Endothelial cell of umbilical vein (primary cell): Measurements from ENCODE around the gene SBK3.

ENCODE experiments used
- CTCF ChIP-seq, 2 donors: IDR thresholded peaks; 1 replicate in 1 of 2; 2 replicates in 1 of 2; pipeline ENCODE4 v1.5.1; 2011; ENCODE audit warnings: low read length in 2 of 2, mild to moderate bottlenecking in 2 of 2, moderate library complexity in 2 of 2, control low read depth in 1 of 2, inconsistent platforms in 1 of 2, low read depth in 1 of 2; ENCODE audit not compliant: insufficient read depth in 1 of 2; ENCODE audit errors: extremely low read depth in 1 of 2
- EZH2 ChIP-seq: IDR thresholded peaks from 2 replicates; pipeline ENCODE4 v1.6.1; 2012; ENCODE audit warnings: borderline replicate concordance, low read depth, mild to moderate bottlenecking, moderate library complexity, low read length, inconsistent platforms; ENCODE audit not compliant: severe bottlenecking
- MYC ChIP-seq: IDR thresholded peaks from one replicate; pipeline ENCODE4 v1.6.1; 2011; ENCODE audit warnings: mild to moderate bottlenecking, low read depth, low read length
- POLR2A ChIP-seq: IDR thresholded peaks from 2 replicates; pipeline ENCODE4 v1.6.1; 2012; ENCODE audit warnings: low read depth, mild to moderate bottlenecking, control low read depth, low read length

DNA sequence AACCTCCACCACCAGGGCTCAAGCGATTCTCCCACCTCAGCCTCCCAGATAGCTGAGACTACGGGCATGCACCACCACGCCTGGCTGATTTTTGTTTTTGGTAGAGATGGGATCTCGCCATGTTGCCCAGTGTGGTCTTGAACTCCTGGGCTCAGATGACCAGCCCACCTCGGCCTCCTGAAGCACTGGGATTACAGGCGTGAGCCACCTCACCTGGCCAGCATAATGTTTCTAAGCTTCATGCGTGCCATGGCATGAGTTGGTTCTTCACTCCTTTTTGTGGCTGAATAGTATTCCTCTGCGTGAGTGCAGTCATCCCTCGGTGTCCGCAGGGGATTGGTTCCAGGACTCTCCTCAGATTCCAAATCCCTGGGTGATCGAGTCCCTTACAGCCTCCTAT, 39.5 kb upstream of the SBK3 start:
- no peak for TF ChIP-seq POLR2A
- no peak for TF ChIP-seq CTCF (IDR thresholded peaks at IDR 0.05; ENCODE audit: extremely low read depth in 1 of 2, insufficient read depth in 1 of 2, low read depth in 1 of 2, low read length in 2 of 2)
- no peak for TF ChIP-seq EZH2
- no peak for TF ChIP-seq MYC
